ENCODE measurements around the gene IFT52.
"Not testable (repeated sequence)": the region's sequence is repeated elsewhere in the genome, so short reads cannot be mapped to it uniquely, and the experiment has no call there.

Gene IFT52

DNA sequence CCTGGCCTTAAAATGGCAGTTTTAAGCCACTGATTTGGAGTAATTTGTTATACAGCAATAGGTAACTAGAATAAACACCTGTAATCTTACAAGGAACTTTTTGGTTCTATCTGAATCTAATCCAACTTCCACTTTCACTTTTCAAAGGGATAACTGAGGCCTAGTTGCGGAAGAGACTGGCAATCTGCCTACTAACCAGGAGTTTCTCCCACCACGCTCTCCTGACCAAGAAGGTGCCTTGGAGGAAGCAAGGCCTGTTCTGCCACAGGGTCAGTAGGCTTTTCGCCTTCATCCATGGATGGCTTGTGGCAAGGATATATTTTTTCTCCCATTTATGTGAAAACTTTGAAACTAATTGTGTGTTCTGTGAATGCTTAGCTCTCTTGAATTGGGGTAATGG, 63.2 kb downstream of the IFT52 start:
- DNase-seq, result no peak

DNA sequence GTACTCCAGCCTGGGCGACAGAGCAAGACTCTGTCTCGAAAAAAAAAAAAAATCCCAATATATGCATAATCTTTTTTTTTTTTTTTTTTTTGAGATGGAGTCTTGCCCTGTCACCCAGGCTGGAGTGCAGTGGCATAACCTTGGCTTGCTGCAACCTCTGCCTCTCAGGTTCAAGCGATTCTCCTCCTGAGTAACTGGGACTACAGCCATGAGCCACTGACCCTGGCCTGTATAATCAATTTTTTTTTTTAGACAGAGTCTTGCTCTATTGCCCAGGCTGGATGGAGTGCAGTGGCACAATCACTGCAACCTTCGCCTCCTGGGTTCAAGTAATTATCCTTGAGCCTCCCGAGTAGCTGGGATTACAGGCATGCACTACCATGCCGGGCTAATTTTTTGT, 64.4 kb downstream of the IFT52 start:
- DNase-seq, result not testable (repeated sequence)

DNA sequence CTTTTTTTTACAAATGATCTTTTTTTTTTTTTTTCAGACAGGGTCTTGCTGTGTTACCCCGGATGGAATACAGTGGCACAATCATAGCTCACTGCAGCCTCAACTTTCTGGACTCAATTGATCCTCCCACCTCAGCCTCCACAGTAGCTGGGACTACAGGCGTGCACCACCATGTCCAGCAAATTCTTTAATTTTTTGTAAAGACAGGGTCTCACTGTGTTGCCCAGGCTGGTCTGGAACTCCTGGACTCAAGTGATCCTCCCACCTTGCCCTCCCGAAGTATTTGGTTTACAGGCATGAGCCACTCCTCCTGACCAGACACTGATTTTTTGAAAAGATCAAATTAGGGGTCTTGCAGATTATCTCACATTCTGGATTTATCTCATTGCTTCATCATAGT, 65.2 kb downstream of the IFT52 start:
- DNase-seq, result no peak

DNA sequence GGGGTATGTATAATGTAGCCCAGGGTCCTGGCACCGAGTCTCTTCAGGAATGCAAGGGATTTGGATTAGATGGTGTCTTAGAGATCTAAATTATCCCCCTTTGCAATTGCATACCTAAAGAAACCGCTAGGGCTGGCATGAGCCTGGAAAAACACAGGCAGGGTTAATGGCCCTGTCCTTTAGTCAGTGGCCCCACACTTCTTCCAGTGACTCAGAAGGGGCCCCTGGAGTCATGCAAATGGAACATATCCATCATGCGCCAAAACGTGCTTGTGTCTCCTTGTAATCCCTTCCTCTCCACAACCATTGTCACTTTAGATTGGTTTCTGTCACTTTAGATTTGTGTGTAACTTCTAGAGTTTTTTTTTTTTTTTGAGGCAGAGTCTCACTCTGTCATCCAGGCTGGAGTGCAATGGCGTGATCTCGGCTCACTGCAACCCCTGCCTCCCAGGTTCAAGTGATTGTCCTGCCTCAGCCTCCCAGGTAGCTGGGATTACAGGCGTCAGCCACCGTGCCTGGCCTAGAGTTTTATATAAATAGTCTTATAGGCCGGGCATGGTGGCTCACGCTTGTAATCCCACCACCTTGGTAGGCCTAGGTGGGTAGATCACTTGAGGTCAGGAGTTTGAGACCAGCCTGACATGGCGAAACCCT, 67.5 kb downstream of the IFT52 start:
- peak; percentile 25 for DNase-seq

DNA sequence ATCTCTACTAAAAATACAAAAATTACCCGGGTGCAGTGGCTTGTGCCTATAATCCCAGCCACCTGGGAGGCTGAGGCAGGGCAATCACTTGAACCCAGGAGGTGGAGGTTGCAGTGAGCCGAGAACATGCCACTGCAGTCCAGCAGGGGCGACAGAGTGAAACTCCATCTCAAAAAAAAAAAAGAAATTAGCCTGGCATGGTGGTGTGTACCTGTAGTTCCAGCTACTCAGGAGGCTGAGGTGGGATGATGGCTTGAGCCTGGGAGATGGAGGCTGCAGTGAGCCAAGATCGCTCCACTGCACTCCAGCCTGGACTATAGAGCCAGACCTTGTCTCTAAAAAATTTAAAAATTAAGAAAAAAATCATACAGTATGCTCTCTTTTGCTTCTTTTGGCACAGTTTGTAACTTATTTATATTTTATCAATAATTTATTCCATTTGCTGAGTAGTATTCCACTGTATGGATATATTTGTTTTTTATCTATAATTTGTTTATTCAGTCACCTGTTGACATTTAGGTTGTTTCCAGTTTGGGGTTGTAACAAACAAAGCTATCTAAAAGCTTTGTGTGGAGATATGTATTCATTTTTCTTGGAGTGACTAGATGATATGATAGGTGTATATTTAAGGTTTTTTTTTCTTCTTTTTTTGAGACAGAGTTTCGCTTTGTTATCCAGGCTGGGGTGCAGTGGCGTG, 68.1 kb downstream of the IFT52 start:
- DNase-seq, result no peak

DNA sequence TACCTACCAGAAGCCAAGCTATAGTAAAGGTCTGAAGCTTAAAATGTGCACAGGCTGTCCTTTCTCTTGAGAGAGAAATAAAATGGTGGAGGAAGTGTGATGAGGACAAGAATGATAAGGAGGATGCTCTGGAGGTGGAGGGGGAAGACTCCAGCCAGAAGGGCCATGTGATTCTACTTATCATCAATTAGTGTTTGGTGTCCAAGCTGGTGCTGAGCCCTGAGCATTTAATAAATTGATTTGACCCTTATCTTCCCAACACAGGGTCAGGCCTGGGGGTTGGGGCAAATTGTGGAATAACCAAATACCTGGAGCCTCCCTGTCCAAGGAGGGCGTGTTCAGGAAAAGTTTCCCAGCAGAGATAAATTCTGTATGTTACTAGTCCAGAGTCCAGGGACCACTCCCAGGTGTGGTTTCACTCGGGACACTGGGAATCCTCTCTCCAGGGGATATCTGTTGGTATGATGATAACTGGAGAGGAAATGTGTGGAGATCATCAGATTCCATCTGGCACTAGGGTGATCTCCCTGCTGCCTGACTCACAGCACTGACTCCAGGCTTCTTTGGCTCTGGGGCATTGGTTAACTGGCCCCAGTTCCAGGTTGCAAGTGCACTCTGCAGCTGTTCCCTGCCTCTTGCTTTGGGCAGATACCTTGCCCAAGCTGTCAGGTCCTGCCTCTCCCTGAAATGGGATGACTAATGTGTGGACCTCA, 72.4 kb downstream of the IFT52 start:
- DNase-seq, result no peak

DNA sequence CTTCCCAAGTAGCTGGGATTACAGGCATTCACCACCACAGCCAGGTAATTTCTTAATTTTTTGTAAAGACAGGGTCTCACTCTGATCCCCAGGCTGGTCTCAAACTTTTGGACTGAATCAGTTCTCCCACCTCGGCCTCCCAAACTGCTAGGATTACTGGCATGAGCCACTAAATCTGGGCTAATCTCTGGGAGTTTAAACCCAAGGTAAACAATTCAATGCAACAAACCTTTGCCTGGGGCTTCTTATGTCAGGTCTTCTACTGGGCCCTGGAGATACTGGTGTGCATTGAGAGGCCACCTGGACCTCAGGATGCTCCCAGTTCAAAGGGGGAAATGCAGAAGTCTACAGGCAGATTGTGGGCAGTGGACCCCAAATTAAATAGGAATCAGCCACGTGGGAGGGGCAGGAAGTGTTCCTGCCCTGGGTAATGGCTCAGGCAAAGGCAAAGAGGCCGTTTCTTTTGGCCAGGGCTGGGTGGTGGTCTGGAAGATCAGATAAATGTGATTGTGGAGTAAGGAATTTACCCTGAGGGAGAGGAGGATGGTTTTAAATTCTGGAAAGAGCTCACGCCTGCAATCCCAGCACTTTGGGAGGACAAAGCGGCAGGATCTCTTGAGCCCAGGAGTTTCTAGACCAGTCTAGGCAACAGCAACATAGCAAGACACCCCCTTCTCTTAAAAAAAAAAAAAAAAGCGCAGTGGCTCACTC, 74.9 kb downstream of the IFT52 start:
- DNase-seq, result no peak

DNA sequence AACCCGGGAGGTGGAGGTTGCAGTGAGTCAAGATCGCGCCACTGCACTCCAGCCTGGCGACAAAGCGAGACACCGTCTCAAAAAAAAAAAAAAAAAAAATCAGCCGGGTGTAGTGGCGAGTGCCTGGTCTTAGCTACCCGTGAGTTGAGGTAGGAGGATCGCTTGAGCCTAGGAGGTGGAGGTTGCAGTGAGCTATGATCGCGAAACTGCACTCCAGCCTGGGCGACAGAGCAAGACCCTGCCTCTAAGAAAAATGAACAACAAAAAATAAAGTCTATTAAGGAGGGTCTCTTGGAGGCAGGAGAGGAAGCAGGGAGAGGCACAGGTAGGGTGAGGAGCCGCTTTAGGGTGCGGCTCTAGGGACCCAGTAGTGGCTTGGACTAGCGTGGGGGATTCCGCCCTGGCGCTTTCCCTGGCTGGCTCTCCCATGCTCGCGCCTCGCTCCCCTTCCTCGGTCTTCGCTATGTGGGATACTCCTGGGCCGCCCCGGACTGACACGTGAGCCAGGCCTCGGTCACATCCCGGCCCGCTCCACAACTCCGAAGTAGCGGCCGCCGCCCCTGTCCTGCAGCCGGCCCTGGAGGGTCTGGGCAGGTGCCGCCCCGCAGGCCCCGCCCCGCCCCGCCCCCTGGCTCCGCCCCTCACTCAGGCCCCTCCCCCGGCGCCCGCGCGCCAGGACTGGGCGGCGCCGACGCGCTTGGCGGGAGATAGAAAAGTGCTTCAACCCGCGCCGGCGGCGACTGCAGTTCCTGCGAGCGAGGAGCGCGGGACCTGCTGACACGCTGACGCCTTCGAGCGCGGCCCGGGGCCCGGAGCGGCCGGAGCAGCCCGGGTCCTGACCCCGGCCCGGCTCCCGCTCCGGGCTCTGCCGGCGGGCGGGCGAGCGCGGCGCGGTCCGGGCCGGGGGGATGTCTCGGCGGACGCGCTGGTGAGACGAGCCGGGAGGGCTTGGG, 75.9 kb downstream of the IFT52 start, which contains the start of gene MYBL2:
Gene MYBL2 (plus strand): TSS at position 739 of the 953 bp plus-strand sequence. CDS start 170 bp downstream, at position 909.
- peak; percentile 57 for DNase-seq

DNA sequence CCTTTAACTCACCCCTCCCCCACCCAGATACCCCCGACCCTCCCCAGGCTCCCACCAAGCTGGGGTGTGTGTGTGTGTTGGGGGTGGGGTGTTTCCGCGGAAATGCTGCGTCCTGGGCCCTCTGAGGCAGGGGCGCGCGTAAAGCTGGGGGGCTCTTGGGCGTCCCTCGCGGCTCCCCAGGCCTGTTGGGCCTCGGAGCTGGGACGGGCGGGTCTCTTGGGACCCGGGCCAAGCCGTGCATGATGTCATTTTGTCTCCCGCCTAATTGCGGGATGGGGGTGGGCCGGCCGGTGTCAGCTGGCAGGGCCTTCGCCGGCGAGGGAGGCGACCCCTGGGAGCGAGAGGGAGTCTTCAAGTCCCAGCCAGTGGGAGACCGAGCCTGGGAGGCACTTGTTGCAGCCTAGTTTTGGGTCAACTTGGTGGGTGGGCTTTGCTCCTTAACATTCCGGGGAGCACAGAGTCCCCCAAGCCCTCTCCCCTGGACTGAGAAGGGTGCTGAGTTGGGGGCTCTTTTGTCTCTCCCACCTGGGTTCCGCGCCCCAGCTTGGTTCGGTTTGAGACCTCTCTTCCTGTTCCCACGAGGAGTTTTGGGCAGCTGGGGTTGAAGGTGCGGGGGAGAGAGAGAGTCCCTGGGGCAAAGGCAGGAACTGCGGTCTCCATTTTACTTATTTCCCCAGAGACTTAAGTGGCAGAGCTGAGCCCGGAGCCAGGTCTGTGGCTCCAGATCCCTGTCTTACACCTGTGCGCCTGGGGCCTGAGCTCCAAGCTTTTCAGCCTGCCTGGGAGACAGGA, 76.8 kb downstream of the IFT52 start:
- peak; percentile 17 for DNase-seq

DNA sequence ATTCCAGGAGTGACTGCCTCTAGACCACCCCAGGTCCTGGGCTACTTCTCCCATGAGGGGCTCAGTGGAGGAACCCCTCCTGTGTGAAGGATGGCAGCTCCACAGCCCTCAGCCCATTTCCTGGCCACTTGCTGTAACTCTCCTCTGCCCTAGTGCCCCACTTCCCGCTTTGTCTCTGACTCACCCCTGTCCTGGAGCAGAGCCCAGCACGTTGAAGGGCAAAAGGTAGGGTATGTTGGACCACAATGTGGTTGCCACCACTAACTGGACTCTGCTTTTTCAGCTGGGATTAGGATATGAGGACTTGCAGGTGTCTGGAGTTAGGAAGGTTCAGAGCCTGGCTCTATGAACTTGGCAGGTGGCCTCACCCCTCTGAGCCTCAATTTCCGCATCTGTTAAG, 78.6 kb downstream of the IFT52 start:
- DNase-seq, result peak; percentile 12

DNA sequence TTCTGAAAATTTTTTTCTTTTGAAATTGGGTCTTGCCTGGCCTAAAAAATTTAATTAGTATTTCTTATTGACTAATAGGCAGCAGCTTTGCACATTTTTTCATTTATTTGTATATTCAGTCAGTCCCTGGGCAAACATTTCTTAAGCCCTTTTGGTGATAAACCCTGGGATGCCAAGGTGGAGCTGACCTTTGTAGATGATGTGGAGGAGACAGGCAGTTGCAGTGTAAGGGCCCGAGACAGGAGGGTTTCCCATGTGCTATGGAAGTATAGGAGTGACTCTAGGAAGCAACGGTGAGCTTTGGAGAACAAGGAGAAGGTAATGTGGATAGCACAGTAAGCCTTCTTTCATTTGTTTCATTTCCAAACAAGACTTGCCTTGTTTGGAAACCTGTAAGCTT, 79.7 kb downstream of the IFT52 start:
- no peak for DNase-seq

DNA sequence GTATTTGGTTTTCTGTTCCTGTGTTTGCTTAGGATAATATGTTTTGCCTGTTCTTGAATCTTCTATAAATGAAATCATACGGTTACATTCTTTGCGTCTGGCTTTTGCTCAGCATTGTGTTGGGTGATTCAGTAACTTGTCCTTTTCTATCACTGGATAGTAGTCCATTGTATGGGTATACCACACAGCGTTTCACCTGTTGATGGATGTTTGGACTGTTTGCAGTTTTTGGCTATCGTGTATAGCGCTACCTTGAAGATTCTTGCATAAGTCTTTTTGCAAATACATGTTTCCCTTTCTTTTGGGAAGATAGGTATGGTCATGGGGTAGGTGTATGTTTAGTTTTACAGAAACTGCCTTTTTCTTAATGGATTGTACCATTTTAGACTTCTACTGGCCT, 85.6 kb downstream of the IFT52 start:
- DNase-seq, result no peak

DNA sequence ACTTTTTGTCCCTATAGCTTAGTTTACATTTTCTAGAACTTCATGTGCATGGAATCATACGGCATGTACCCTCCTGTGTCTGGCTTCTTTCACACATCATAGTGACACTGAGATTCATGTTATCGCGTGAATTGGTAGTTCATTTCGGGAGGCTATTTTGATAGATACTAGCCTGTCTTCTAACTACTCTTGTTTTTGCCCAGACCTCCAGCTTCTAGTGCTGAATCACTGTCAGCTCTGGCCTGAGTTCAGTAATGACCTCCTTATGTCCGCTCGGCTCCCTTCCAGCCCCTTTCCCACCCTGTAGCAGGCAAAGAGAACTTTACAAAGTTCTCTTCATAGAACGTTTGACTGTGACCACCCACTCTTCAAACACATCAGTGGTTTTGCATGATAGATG, 90.2 kb downstream of the IFT52 start:
- DNase-seq, result no peak

DNA sequence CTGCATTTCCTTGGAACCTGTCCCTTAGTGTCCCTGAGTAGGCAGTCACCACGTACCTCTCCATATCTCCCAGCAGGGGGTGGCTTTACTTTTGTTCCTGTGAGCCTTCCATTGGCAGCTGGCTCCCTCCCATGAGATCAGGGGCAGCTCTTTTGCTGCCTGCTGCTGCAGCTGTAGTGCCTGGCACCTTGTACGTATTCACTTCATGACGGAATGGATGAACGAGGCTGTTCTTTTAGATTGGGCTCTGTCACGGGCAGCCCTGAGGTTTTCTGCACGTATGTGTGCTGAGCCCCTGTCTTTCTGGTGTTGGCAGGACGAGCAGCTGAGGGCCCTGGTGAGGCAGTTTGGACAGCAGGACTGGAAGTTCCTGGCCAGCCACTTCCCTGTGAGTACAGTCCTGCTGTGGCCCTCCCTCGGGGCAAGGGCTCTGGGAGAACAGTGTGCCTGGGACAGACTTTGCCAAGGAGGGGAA, 90.8 kb downstream of the IFT52 start:
- DNase-seq, result no peak

DNA sequence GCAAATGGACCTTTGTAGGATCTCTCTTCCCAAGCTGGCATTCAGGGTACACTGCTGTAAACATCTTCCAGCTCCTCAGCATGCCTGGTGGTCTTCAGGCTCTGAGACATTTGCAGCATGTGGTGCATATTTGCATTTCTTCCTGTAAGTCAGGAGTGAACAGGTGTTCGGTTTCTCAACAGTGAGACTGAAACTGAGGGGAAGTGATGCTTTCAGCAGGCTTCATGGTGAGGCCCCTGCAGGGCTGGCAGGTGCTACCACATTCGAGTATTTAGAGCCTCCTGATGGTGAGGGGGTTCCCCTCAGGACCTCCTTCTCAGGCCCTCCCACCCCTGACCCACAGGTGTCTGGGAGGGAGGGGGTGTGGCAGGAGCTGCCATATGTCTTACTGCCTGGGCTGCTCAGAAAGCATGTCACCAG, 91.3 kb downstream of the IFT52 start:
- DNase-seq, result no peak

DNA sequence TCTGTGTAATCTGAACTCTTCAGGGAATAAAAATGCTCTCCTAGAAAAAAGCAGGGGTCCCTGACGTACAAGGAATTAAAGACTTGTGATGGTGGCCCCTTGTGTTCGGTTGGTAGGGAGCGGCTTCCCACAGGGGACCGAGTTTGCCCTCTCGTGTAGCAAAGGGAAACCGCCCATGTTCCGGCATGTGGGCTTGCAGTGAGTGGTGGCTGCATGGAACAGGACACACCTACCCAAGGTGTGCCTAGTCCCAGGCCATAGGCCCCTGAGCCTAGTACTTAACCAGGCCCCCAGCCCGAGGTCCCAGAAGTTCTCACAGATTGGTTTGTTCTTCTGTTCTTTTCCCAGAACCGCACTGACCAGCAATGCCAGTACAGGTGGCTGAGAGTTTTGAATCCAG, 91.7 kb downstream of the IFT52 start:
- no peak for DNase-seq

DNA sequence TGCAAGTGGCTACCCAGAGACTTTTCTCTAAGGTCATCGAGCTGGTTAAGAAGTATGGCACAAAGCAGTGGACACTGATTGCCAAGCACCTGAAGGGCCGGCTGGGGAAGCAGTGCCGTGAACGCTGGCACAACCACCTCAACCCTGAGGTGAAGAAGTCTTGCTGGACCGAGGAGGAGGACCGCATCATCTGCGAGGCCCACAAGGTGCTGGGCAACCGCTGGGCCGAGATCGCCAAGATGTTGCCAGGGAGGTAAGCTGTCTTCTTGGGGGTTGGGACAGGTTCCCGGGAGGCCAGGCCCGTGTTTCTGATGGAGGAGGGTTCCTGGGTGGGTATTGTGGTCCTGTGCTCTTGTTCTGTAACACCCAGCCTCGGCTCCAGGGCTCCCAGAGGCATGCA, 96.1 kb downstream of the IFT52 start:
- DNase-seq, result no peak

DNA sequence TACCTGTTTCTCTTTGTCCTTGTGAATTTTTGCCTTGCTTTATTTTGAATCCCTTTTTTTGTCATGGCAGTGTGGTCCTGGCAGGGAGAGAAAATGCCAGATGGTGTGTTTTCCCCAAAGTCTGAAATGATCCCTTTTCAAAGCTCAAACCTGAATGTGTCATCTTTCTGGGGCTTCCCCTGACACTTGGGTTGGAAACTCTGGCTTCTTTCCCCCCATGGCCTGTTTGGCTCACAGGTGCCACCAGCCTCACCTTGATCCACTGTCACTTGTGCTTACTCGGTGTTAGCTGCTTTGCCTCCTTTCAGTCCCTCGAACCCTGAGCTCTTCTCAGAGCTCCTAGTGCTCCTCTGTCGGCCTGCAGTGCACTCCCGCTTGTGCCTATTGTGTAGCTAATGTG, 98.4 kb downstream of the IFT52 start:
- no peak for DNase-seq

DNA sequence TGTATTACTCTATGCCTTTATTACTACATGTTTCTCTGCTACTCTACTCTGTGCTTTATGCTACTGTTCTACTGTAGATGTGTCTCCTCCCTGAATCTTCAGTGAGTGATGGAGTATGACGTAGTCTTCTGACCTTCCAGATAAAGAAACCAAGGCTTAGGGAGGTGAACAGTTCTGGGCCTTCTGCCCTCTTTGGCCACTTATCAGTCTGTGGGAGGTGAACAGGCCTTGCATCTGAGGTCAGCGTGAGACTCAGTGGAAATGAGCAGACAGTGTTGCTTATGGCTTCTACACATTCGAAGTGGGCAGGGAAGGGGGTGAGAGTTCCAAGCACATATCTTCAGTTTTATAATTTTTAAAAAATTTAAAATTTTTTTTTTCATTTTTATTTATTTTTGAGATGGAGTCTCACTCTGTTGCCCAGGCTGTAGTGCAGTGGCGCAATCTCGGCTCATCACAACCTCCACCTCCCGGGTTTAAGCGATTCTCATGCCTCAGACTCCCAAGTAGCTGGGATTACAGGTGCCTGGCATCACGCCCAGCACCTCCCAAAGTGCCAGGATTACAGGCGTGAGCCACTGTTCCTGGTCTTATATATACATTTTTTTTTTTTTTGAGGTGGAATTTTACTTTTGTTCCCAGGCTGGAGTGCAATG, 100.3 kb downstream of the IFT52 start:
- DNase-seq, result no peak

DNA sequence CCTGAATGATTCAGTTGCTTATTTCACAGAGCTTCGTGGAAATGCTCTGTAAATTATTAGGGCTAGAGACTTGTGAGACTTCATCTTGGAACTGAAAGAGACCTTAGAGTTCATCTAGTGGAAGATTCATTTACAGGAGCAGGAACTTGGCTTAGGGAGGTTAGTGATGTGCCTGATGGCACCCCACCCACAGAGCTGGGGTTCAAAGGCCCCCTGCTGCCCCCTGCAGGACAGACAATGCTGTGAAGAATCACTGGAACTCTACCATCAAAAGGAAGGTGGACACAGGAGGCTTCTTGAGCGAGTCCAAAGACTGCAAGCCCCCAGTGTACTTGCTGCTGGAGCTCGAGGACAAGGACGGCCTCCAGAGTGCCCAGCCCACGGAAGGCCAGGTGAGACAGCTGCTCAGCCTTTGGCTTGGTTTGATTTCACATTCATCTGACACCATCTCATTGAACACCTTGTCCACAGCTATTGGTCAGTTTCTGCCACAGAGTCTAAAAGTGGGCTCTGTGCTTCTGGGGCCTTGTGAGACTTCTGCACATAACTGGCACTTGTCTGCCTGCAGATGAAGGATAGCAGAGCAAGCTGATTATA, 101.3 kb downstream of the IFT52 start:
- peak; percentile 14 for DNase-seq

Data from fibroblast of skin of abdomen (primary cell).